ENCODE measurements around the gene MAPK10. TPM values are rescaled to one million over a fixed set of nuclear protein-coding genes. Genes with fewer than 3 reads are reported as not detected.

MAPK10 gene
- total RNA-seq, 1 donor from 2014 or later = 2.0 TPM

- TF ChIP-seq CTCF (IDR thresholded peaks at IDR 0.05; ENCODE audit: unreplicated experiment) = no peak
- H3K4me3 Mint-ChIP-seq (ENCODE audit: unreplicated experiment) = no peak overlapping the region
- peaks cover 2% of the 10 kb centered on the region for H3K27me3 Mint-ChIP-seq (ENCODE audit: unreplicated experiment)
- no peaks in the 10 kb centered on the region for H3K36me3 Mint-ChIP-seq (ENCODE audit: low read depth, unreplicated experiment)
- no peak for DNase-seq (ENCODE audit: low spot score)
- peaks cover 9% of the 10 kb centered on the region for H3K4me1 Mint-ChIP-seq (ENCODE audit: unreplicated experiment)
- no peaks in the 10 kb centered on the region for H3K9me3 Mint-ChIP-seq (ENCODE audit: unreplicated experiment)
- H3K27ac Mint-ChIP-seq (ENCODE audit: unreplicated experiment) = no peak overlapping the region
These were observed 33.5 kb downstream of the MAPK10 start for GRCh38 chr4:86326400-86326799.

GRCh38 chr4:86319390-86319789 is 40.5 kb downstream of the MAPK10 start:
- no peaks in the 10 kb centered on the region for H3K9me3 Mint-ChIP-seq (ENCODE audit: unreplicated experiment)
- no peak for TF ChIP-seq CTCF (IDR thresholded peaks at IDR 0.05; ENCODE audit: unreplicated experiment)
- no peaks in the 10 kb centered on the region for H3K4me1 Mint-ChIP-seq (ENCODE audit: unreplicated experiment)
- H3K27me3 Mint-ChIP-seq (ENCODE audit: unreplicated experiment) = no peaks in the 10 kb centered on the region
- no peak for DNase-seq (ENCODE audit: low spot score)
- no peaks in the 10 kb centered on the region for H3K36me3 Mint-ChIP-seq (ENCODE audit: low read depth, unreplicated experiment)
- H3K27ac Mint-ChIP-seq (ENCODE audit: unreplicated experiment) = no peak overlapping the region
- H3K4me3 Mint-ChIP-seq (ENCODE audit: unreplicated experiment) = no peak overlapping the region

GRCh38 chr4:86315579-86315978 is 44.3 kb downstream of the MAPK10 start:
- no peak for TF ChIP-seq CTCF (IDR thresholded peaks at IDR 0.05; ENCODE audit: unreplicated experiment)
- Mint-ChIP-seq H3K27ac (ENCODE audit: unreplicated experiment) (no peak overlapping the region), H3K36me3 (ENCODE audit: low read depth, unreplicated experiment) (no peaks in the 10 kb centered on the region), H3K4me1 (ENCODE audit: unreplicated experiment) (no peaks in the 10 kb centered on the region), H3K9me3 (ENCODE audit: unreplicated experiment) (no peaks in the 10 kb centered on the region), H3K27me3 (ENCODE audit: unreplicated experiment) (no peaks in the 10 kb centered on the region), H3K4me3 (ENCODE audit: unreplicated experiment) (no peak overlapping the region)
- DNase-seq (ENCODE audit: low spot score) = no peak

GRCh38 chr4:86313656-86314055 is 46.2 kb downstream of the MAPK10 start:
- no peak for DNase-seq (ENCODE audit: low spot score)
- no peaks in the 10 kb centered on the region for H3K9me3 Mint-ChIP-seq (ENCODE audit: unreplicated experiment)
- no peak for TF ChIP-seq CTCF (IDR thresholded peaks at IDR 0.05; ENCODE audit: unreplicated experiment)
- H3K36me3 Mint-ChIP-seq (ENCODE audit: low read depth, unreplicated experiment) = no peaks in the 10 kb centered on the region
- no peaks in the 10 kb centered on the region for H3K27me3 Mint-ChIP-seq (ENCODE audit: unreplicated experiment)
- no peaks in the 10 kb centered on the region for H3K4me1 Mint-ChIP-seq (ENCODE audit: unreplicated experiment)
- no peak overlapping the region for H3K4me3 Mint-ChIP-seq (ENCODE audit: unreplicated experiment)
- no peak overlapping the region for H3K27ac Mint-ChIP-seq (ENCODE audit: unreplicated experiment)

- Mint-ChIP-seq H3K9me3 (ENCODE audit: unreplicated experiment) (peaks cover 5% of the 10 kb centered on the region), H3K4me3 (ENCODE audit: unreplicated experiment) (no peak overlapping the region), H3K36me3 (ENCODE audit: low read depth, unreplicated experiment) (peaks cover 4% of the 10 kb centered on the region), H3K4me1 (ENCODE audit: unreplicated experiment) (no peaks in the 10 kb centered on the region), H3K27ac (ENCODE audit: unreplicated experiment) (no peak overlapping the region), H3K27me3 (ENCODE audit: unreplicated experiment) (peaks cover 2% of the 10 kb centered on the region)
- TF ChIP-seq CTCF (IDR thresholded peaks at IDR 0.05; ENCODE audit: unreplicated experiment) = no peak
- DNase-seq (ENCODE audit: low spot score) = no peak
These were observed 52.4 kb downstream of the MAPK10 start for GRCh38 chr4:86307432-86307831.
